Measurements from ENCODE around the gene BRIP1. TPM values are rescaled to one million over a fixed set of nuclear protein-coding genes. Genes with fewer than 3 reads are reported as not detected.

BRIP1 gene
- total RNA-seq, 1 donor from 2014 or later = 5.2 TPM

- H3K4me3 ChIP-seq (ENCODE audit: low read depth, low read length) = no peak overlapping the region
- DNase-seq (ENCODE audit: low read depth) = no peak
- no peaks in the 10 kb centered on the region for H3K36me3 ChIP-seq (ENCODE audit: control insufficient read depth, insufficient read depth, low read length)
- no peak for TF ChIP-seq CTCF (IDR thresholded peaks at IDR 0.05; ENCODE audit: insufficient read depth, low read length, poor library complexity, severe bottlenecking)
- H3K27me3 ChIP-seq (ENCODE audit: control insufficient read depth, insufficient read depth, low read length) = no peaks in the 10 kb centered on the region
Measured at GRCh38 chr17:61689610-61690180, 173.6 kb downstream of the BRIP1 start.

GRCh38 chr17:61687769-61688168 lies 175.6 kb downstream of the BRIP1 start:
- Histone ChIP-seq H3K36me3 (ENCODE audit: control insufficient read depth, insufficient read depth, low read length) (no peaks in the 10 kb centered on the region), H3K4me3 (ENCODE audit: low read depth, low read length) (no peak overlapping the region), H3K27me3 (ENCODE audit: control insufficient read depth, insufficient read depth, low read length) (no peaks in the 10 kb centered on the region)
- no peak for DNase-seq (ENCODE audit: low read depth)
- no peak for TF ChIP-seq CTCF (IDR thresholded peaks at IDR 0.05; ENCODE audit: insufficient read depth, low read length, poor library complexity, severe bottlenecking)

- Histone ChIP-seq H3K36me3 (ENCODE audit: control insufficient read depth, insufficient read depth, low read length) (no peaks in the 10 kb centered on the region), H3K4me3 (ENCODE audit: low read depth, low read length) (no peak overlapping the region), H3K27me3 (ENCODE audit: control insufficient read depth, insufficient read depth, low read length) (no peaks in the 10 kb centered on the region)
- no peak for TF ChIP-seq CTCF (IDR thresholded peaks at IDR 0.05; ENCODE audit: insufficient read depth, low read length, poor library complexity, severe bottlenecking)
- DNase-seq (ENCODE audit: low read depth) = no peak
Measured at GRCh38 chr17:61686113-61686512, 177.2 kb downstream of the BRIP1 start.

GRCh38 chr17:61684818-61685217 lies 178.5 kb downstream of the BRIP1 start:
- H3K27me3 ChIP-seq (ENCODE audit: control insufficient read depth, insufficient read depth, low read length) = no peaks in the 10 kb centered on the region
- TF ChIP-seq CTCF (IDR thresholded peaks at IDR 0.05; ENCODE audit: insufficient read depth, low read length, poor library complexity, severe bottlenecking) = no peak
- no peak overlapping the region for H3K4me3 ChIP-seq (ENCODE audit: low read depth, low read length)
- no peaks in the 10 kb centered on the region for H3K36me3 ChIP-seq (ENCODE audit: control insufficient read depth, insufficient read depth, low read length)
- no peak for DNase-seq (ENCODE audit: low read depth)

- no peaks in the 10 kb centered on the region for H3K27me3 ChIP-seq (ENCODE audit: control insufficient read depth, insufficient read depth, low read length)
- H3K4me3 ChIP-seq (ENCODE audit: low read depth, low read length) = no peak overlapping the region
- no peaks in the 10 kb centered on the region for H3K36me3 ChIP-seq (ENCODE audit: control insufficient read depth, insufficient read depth, low read length)
- no peak for DNase-seq (ENCODE audit: low read depth)
- TF ChIP-seq CTCF (IDR thresholded peaks at IDR 0.05; ENCODE audit: insufficient read depth, low read length, poor library complexity, severe bottlenecking) = no peak
Measured at GRCh38 chr17:61684172-61684571, 179.2 kb downstream of the BRIP1 start.

GRCh38 chr17:61683466-61683865 lies 179.9 kb downstream of the BRIP1 start:
- no peak for DNase-seq (ENCODE audit: low read depth)
- Histone ChIP-seq H3K4me3 (ENCODE audit: low read depth, low read length) (no peak overlapping the region), H3K27me3 (ENCODE audit: control insufficient read depth, insufficient read depth, low read length) (no peaks in the 10 kb centered on the region), H3K36me3 (ENCODE audit: control insufficient read depth, insufficient read depth, low read length) (no peaks in the 10 kb centered on the region)
- no peak for TF ChIP-seq CTCF (IDR thresholded peaks at IDR 0.05; ENCODE audit: insufficient read depth, low read length, poor library complexity, severe bottlenecking)
